ENCODE results near the gene CSTPP1.

Gene CSTPP1

GRCh38 chr11:47107744-47108143, 171.2 kb downstream of the CSTPP1 start:
- ATAC-seq (ENCODE audit: insufficient read depth, low read depth) = no peak
- Histone ChIP-seq H3K9me3 (ENCODE audit: insufficient read depth, low read length, severe bottlenecking) (no peaks in the 10 kb centered on the region), H3K4me3 (ENCODE audit: low read depth in 1 of 2, low read length in 2 of 2) (no peak overlapping the region), H3K4me2 (ENCODE audit: insufficient read depth, low read length) (no peak overlapping the region), H3K9ac (ENCODE audit: low read depth, low read length) (no peak overlapping the region), H3K27me3 (ENCODE audit: insufficient read depth, low read length, poor library complexity) (no peaks in the 10 kb centered on the region), H3K27ac (ENCODE audit: low read length) (no peak overlapping the region), H3K79me2 (ENCODE audit: insufficient read depth, low read length) (no peaks in the 10 kb centered on the region), H3K36me3 (ENCODE audit: insufficient read depth, low read length) (no peaks in the 10 kb centered on the region), H2AFZ (ENCODE audit: low read depth, low read length) (no peak overlapping the region), H3K4me1 (ENCODE audit: insufficient read depth, low read length) (no peaks in the 10 kb centered on the region), H4K20me1 (ENCODE audit: insufficient read depth, low read length) (no peaks in the 10 kb centered on the region)
- DNase-seq = no peak
- TF ChIP-seq EZH2 (IDR thresholded peaks at IDR 0.05; ENCODE audit: borderline replicate concordance, low read depth, low read length, severe bottlenecking) = no peak
- TF ChIP-seq, protein P1, sequence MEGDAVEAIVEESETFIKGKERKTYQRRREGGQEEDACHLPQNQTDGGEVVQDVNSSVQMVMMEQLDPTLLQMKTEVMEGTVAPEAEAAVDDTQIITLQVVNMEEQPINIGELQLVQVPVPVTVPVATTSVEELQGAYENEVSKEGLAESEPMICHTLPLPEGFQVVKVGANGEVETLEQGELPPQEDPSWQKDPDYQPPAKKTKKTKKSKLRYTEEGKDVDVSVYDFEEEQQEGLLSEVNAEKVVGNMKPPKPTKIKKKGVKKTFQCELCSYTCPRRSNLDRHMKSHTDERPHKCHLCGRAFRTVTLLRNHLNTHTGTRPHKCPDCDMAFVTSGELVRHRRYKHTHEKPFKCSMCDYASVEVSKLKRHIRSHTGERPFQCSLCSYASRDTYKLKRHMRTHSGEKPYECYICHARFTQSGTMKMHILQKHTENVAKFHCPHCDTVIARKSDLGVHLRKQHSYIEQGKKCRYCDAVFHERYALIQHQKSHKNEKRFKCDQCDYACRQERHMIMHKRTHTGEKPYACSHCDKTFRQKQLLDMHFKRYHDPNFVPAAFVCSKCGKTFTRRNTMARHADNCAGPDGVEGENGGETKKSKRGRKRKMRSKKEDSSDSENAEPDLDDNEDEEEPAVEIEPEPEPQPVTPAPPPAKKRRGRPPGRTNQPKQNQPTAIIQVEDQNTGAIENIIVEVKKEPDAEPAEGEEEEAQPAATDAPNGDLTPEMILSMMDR (IDR thresholded peaks at IDR 0.05; ENCODE audit: borderline replicate concordance, extremely low read depth, low read length, poor library complexity, severe bottlenecking) = no peak

- Histone ChIP-seq H3K9me3 (ENCODE audit: insufficient read depth, low read length, severe bottlenecking) (no peaks in the 10 kb centered on the region), H3K36me3 (ENCODE audit: insufficient read depth, low read length) (no peaks in the 10 kb centered on the region), H3K9ac (ENCODE audit: low read depth, low read length) (no peak overlapping the region), H3K4me3 (ENCODE audit: low read depth in 1 of 2, low read length in 2 of 2) (no peak overlapping the region), H4K20me1 (ENCODE audit: insufficient read depth, low read length) (no peaks in the 10 kb centered on the region), H3K79me2 (ENCODE audit: insufficient read depth, low read length) (no peaks in the 10 kb centered on the region), H3K4me1 (ENCODE audit: insufficient read depth, low read length) (no peaks in the 10 kb centered on the region), H2AFZ (ENCODE audit: low read depth, low read length) (no peak overlapping the region), H3K27ac (ENCODE audit: low read length) (no peak overlapping the region), H3K27me3 (ENCODE audit: insufficient read depth, low read length, poor library complexity) (no peaks in the 10 kb centered on the region), H3K4me2 (ENCODE audit: insufficient read depth, low read length) (no peak overlapping the region)
- DNase-seq (no peak), ATAC-seq (ENCODE audit: insufficient read depth, low read depth) (no peak)
- TF ChIP-seq EZH2 (IDR thresholded peaks at IDR 0.05; ENCODE audit: borderline replicate concordance, low read depth, low read length, severe bottlenecking) = no peak
- TF ChIP-seq, protein P1 (IDR thresholded peaks at IDR 0.05; ENCODE audit: borderline replicate concordance, extremely low read depth, low read length, poor library complexity, severe bottlenecking) = no peak
Observed at GRCh38 chr11:47108214-47108613, 171.7 kb downstream of the CSTPP1 start.

DNA sequence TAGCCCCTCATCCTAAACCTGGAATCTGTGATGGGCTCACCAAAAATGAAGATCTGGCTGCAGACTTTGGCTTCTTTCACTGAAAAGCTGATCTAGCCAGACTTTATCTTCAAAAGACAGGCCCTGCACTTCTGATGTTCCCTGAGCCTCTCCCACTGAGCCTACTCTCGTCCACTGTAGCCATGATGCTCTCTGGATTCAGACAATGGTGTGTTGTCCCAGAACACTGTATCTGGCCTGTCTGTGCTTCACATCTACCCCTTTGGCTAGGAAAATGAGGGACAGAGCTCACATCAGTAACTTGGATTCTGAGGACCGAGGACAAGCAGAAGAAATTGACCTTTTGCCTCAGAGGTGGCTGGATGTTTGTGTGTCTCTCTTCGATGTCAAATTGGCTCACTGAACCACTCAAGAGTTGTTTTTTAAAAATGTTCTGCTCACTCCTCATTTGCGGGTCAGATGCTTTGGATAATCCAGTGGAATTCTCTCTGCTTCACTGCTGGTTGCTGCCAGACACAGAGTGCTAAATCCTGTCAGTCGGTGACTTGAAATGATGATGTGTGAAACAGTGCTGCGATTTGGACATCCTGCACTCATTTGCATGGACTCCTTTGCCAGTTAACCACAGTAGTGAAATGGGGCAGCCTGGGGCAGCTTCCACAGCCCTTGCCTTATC, 172.6 kb downstream of the CSTPP1 start:
- Histone ChIP-seq H3K9ac (ENCODE audit: low read depth, low read length) (no peak overlapping the region), H3K4me3 (ENCODE audit: low read depth in 1 of 2, low read length in 2 of 2) (no peak overlapping the region), H2AFZ (ENCODE audit: low read depth, low read length) (no peak overlapping the region), H3K4me2 (ENCODE audit: insufficient read depth, low read length) (no peak overlapping the region), H3K9me3 (ENCODE audit: insufficient read depth, low read length, severe bottlenecking) (no peaks in the 10 kb centered on the region), H3K79me2 (ENCODE audit: insufficient read depth, low read length) (no peaks in the 10 kb centered on the region), H4K20me1 (ENCODE audit: insufficient read depth, low read length) (no peaks in the 10 kb centered on the region), H3K27me3 (ENCODE audit: insufficient read depth, low read length, poor library complexity) (no peaks in the 10 kb centered on the region), H3K4me1 (ENCODE audit: insufficient read depth, low read length) (no peaks in the 10 kb centered on the region), H3K36me3 (ENCODE audit: insufficient read depth, low read length) (no peaks in the 10 kb centered on the region), H3K27ac (ENCODE audit: low read length) (no peak overlapping the region)
- no peak for ATAC-seq (ENCODE audit: insufficient read depth, low read depth)
- DNase-seq = no peak
- no peak for TF ChIP-seq EZH2 (IDR thresholded peaks at IDR 0.05; ENCODE audit: borderline replicate concordance, low read depth, low read length, severe bottlenecking)
- TF ChIP-seq, protein P1 (IDR thresholded peaks at IDR 0.05; ENCODE audit: borderline replicate concordance, extremely low read depth, low read length, poor library complexity, severe bottlenecking) = no peak

All from DND-41 (cell line).